GM12892 (cell line): ENCODE data around the gene ECE2.

ENCODE experiments used
- DNase-seq: peaks from one replicate; pipeline ENCODE4 v3.0.0; 2011; ENCODE audit not compliant: insufficient read length
- FAIRE-seq: peaks from 2 replicates; lab custom pipeline; 2011; peaks lifted over from hg19 to GRCh38; lab: Jason Lieb, UNC
- POLR2A ChIP-seq: IDR thresholded peaks from 2 replicates; pipeline ENCODE4 v1.6.1; 2011; ENCODE audit warnings: low read depth, low read length, control low read depth
- POLR2AphosphoS5 ChIP-seq: IDR thresholded peaks from 2 replicates; pipeline ENCODE4 v1.6.1; 2011; ENCODE audit warnings: low read depth, low read length, control low read depth
- TAF1 ChIP-seq: IDR thresholded peaks from 2 replicates; pipeline ENCODE4 v1.6.1; 2011; ENCODE audit warnings: low read depth, mild to moderate bottlenecking, control low read depth, low read length, borderline replicate concordance

The ECE2 gene

GRCh38 chr3:184284696-184285095 is 8.9 kb downstream of the ECE2 start:
- no peak for DNase-seq
- FAIRE-seq: no peak
- TF ChIP-seq POLR2A: no peak
- TF ChIP-seq TAF1: no peak
- TF ChIP-seq POLR2AphosphoS5: no peak

DNA sequence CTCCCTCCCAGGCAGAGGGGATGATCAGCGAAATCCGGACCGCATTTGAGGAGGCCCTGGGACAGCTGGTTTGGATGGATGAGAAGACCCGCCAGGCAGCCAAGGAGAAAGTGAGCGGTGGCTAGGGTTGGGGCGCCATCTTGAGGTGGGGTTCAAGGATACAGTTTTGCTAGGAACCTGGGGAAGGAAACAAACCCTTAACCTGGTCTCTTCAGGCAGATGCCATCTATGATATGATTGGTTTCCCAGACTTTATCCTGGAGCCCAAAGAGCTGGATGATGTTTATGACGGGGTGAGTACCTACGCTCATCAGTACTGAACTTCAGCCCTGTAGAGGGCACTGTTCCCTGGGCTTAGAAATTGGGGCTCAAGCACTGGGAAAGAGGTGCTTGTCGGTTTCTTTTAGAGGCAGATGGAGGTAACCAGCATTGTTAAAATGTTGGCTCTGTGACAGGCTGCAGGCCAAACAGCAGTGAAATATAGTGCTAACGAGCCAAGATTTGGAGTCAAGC is 13.7 kb downstream of the ECE2 start:
- TF ChIP-seq POLR2AphosphoS5 (no peak), TAF1 (no peak), POLR2A (no peak)
- FAIRE-seq (peak; percentile 78), DNase-seq (peak; percentile 55)

DNA sequence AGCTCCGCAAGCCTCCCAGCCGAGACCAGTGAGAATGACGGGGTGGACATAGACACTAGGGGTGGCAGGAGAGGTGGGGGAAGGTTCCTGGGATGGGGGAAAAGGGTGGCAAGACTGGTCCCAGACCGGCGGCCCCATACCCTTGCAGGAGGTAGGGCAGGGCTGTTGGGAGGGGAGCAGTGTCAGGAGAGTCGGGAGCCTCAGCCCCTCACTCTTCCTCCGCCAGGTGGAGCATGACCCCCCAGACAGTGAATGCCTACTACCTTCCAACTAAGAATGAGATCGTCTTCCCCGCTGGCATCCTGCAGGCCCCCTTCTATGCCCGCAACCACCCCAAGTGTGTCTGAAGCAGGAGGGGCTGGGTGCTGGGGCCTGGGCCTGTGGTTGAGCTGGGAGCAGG is 14.5 kb downstream of the ECE2 start:
- FAIRE-seq (no peak), DNase-seq (no peak)
- no peak for TF ChIP-seq POLR2A

DNA sequence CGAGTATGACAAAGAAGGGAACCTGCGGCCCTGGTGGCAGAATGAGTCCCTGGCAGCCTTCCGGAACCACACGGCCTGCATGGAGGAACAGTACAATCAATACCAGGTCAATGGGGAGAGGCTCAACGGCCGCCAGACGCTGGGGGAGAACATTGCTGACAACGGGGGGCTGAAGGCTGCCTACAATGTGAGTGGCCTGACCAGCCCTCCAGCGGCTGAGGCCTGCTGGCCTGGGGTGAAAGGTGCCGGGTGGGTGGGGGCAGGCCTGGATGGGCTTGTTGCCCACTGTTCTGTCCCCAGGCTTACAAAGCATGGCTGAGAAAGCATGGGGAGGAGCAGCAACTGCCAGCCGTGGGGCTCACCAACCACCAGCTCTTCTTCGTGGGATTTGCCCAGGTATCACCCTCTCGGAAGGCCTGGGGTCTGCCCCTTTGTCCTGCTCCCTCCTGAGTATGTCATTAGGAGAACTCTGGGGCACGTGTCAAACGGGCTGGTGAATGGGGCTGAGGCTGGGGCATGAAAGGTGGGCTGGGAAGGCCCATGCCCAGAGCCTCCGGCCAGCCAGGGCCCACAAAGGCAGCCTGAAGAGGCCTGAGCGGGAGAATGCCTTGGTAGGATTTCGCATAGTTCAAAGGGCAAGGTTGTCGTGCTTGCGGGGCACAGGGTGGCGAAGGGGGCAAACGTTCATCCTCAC is 15.4 kb downstream of the ECE2 start:
- TF ChIP-seq POLR2A: no peak
- no peak for TF ChIP-seq POLR2AphosphoS5
- FAIRE-seq (no peak), DNase-seq (no peak)

DNA sequence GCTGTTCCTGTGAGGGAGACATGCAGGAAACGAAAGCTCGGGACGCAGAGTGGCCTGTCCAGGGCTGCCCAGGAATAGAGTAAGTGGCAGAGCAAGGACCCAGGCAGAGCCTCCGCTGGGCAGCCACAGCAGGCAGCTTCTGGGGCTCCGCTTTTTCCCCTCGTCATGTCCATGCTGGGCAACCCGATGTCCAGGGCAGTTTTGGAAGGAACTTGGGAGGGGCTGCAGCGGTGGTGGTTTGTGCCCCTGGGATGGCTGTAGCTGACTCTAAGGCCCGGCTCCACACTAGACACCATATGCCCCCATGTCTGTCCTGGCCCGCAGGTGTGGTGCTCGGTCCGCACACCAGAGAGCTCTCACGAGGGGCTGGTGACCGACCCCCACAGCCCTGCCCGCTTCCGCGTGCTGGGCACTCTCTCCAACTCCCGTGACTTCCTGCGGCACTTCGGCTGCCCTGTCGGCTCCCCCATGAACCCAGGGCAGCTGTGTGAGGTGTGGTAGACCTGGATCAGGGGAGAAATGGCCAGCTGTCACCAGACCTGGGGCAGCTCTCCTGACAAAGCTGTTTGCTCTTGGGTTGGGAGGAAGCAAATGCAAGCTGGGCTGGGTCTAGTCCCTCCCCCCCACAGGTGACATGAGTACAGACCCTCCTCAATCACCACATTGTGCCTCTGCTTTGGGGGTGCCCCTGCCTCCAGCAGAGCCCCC is 16.1 kb downstream of the ECE2 start:
- FAIRE-seq: no peak
- TF ChIP-seq POLR2AphosphoS5 (no peak), TAF1 (no peak), POLR2A (no peak)

GRCh38 chr3:184295771-184296170 is 19.9 kb downstream of the ECE2 start:
- DNase-seq (no peak), FAIRE-seq (no peak)
- TF ChIP-seq TAF1 (no peak), POLR2A (no peak), POLR2AphosphoS5 (no peak)

More for the DNA sequence above, 16.1 kb downstream of the ECE2 start:
- DNase-seq: no peak

GRCh38 chr3:184296616-184297015 is 20.8 kb downstream of the ECE2 start:
- no peak for TF ChIP-seq POLR2AphosphoS5
- no peak for TF ChIP-seq POLR2A
- no peak for TF ChIP-seq TAF1
- no peak for FAIRE-seq

GRCh38 chr3:184298759-184299487 is 23.1 kb downstream of the ECE2 start, which contains the start of gene PSMD2:
Gene PSMD2, plus strand, starts transcription at chr3:184299241. Its CDS starts 26 bp downstream, at chr3:184299267.
- peak; percentile 88 for FAIRE-seq
- DNase-seq: peak; percentile 95
- TF ChIP-seq POLR2AphosphoS5 (peak; percentile 80), POLR2A (peak; percentile 82; the same call in 1 of the 2 replicates), TAF1 (peak; percentile 27; the same call in 1 of the 2 replicates)

More at GRCh38 chr3:184296616-184297015, 20.8 kb downstream of the ECE2 start:
- no peak for DNase-seq

- no peak for DNase-seq
- TF ChIP-seq TAF1: no peak
- TF ChIP-seq POLR2A: no peak
- no peak for TF ChIP-seq POLR2AphosphoS5
- FAIRE-seq: no peak
Measured at GRCh38 chr3:184299488-184300377, 23.9 kb downstream of the ECE2 start.

DNA sequence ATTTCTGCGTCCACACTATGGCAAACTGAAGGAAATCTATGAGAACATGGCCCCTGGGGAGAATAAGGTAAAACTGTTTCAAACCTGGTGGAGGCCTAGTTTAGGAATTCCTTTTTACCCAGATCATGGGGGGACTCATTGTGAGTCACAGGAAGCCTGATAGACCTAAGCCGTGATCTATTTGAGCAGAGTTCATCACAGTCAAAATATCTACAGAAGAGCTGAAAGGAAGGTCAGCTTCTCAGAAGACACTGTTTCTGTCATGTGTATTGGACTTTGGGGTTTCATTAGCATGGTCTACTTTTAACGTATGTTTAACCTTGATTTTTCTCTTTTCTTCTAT is 24.5 kb downstream of the ECE2 start:
- FAIRE-seq (no peak), DNase-seq (no peak)
- no peak for TF ChIP-seq POLR2A
- no peak for TF ChIP-seq POLR2AphosphoS5

- TF ChIP-seq POLR2A (no peak), POLR2AphosphoS5 (no peak), TAF1 (no peak)
- peak; percentile 48 for FAIRE-seq
- DNase-seq: no peak
Measured at GRCh38 chr3:184305577-184305976, 29.8 kb downstream of the ECE2 start.
